ENCODE results near the gene SCG5.
"Not testable (repeated sequence)": the region's sequence is repeated elsewhere in the genome, so short reads cannot be mapped to it uniquely, and the experiment has no call there.

DNA sequence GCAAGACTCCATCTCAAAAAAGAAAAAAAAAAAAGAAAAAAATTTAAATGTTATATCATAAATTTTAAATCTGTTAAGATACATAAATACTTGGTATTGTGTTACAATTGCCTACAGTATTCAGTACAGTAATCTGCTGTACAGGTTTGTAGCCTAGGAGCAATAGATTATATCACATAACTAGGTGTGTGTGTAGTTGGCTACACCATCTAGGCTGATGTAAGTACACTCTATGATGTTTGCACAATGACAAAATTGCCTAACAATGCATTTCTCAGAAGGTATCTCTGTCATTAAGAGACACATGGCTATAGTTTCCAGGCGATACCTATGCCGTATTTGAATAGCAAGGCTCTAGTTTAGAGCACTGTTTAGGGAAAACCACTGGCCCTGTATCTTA lies 32.0 kb upstream of the SCG5 start:
- TF ChIP-seq CTCF (IDR thresholded peaks at IDR 0.05); POLR2AphosphoS5 (IDR thresholded peaks at IDR 0.05; ENCODE audit: insufficient read depth in 1 of 2, low read depth in 1 of 2); POLR2A (IDR thresholded peaks at IDR 0.05): not testable (repeated sequence)

Data from vagina (tissue), 2 donors.